Lower lobe of right lung (tissue), 2 donors: Measurements from ENCODE around the gene LRRC26. TPM values are rescaled to one million over a fixed set of nuclear protein-coding genes. Genes with fewer than 3 reads are reported as not detected.

Experiments used
- ATAC-seq, 2 donors: fragments of 200-7000 bp; cut with Tn5 transposase; one replicate each; pipeline ENCODE4 v1.9.1; 2020 to 2022; ENCODE audit warnings: mild to moderate bottlenecking in 2 of 2, moderate library complexity in 2 of 2
- DNase-seq: peaks from one replicate; pipeline ENCODE4 v3.0.0-alpha.2; 2020
- H3K27ac ChIP-seq: fragments of 200-600 bp; one replicate; pipeline ENCODE4 v1.8.0; 2022
- H3K27me3 ChIP-seq: fragments of 200-600 bp; one replicate; pipeline ENCODE4 v1.8.0; 2022; ENCODE audit warnings: low read depth
- H3K36me3 ChIP-seq: fragments of 200-600 bp; one replicate; pipeline ENCODE4 v1.8.0; 2022; ENCODE audit warnings: mild to moderate bottlenecking
- H3K4me1 ChIP-seq: fragments of 200-600 bp; one replicate; pipeline ENCODE4 v1.8.0; 2022
- H3K4me3 ChIP-seq: fragments of 200-600 bp; one replicate; pipeline ENCODE4 v1.8.0; 2022; ENCODE audit warnings: mild to moderate bottlenecking
- H3K9me3 ChIP-seq: fragments of 200-600 bp; one replicate; pipeline ENCODE4 v1.8.0; 2022
- CTCF ChIP-seq: fragments of 200-600 bp; IDR thresholded peaks from one replicate; pipeline ENCODE4 v1.8.0; 2022; ENCODE audit warnings: antibody characterized with exemption, mild to moderate bottlenecking
- intact Hi-C: fragments of 100-400 bp; cut with DNase I; formaldehyde crosslinking; loops from one replicate; pipeline ENCODE4 v1.11.0; 2022
- total RNA-seq: library from RNA; stranded (reverse); fragmentation: NEBNext Ultra II Directional; extraction: Animal tissue kit (Norgen Biotek cat#: 25700); gene quantifications from one replicate; pipeline ENCODE4 v1.2.1, GENCODE V29; 2021
- donor health status: DM: no; HTN: yes; CAD: no; lungs with severe emphysema.

LRRC26 gene
- total RNA-seq, 1 donor from 2014 or later: 1.0 TPM

- H3K27me3 ChIP-seq: no peaks in the 10 kb centered on the region
- H3K9me3 ChIP-seq: no peaks in the 10 kb centered on the region
- H3K27ac ChIP-seq: peak overlapping the region; percentile 97
- H3K36me3 ChIP-seq: peaks cover 51% of the 10 kb centered on the region
- DNase-seq (no peak), ATAC-seq (no peak)
- H3K4me3 ChIP-seq: peak overlapping the region; percentile 98
- no peak for TF ChIP-seq CTCF
- intact Hi-C loops: no loop called here
- peaks cover 57% of the 10 kb centered on the region for H3K4me1 ChIP-seq
Measured at GRCh38 chr9:137189297-137190295, 19.7 kb upstream of the LRRC26 start.

GRCh38 chr9:137188490-137189296 is 18.8 kb upstream of the LRRC26 start, which contains the start of the genes ANAPC2 and SSNA1:
ANAPC2 (minus strand) TSS chr9:137188560; CDS start chr9:137188532, 28 bp downstream.
SSNA1 (plus strand) TSS chr9:137188676; CDS start chr9:137188727, 51 bp downstream.
- intact Hi-C loops: no loop called here
- Histone ChIP-seq H3K36me3 (peaks cover 55% of the 10 kb centered on the region), H3K4me3 (peak within 1 kb of the TSS; percentile 98), H3K27ac (peak within 1 kb of the TSS; percentile 97), H3K4me1 (peaks cover 51% of the 10 kb centered on the region), H3K9me3 (no peaks in the 10 kb centered on the region), H3K27me3 (no peaks in the 10 kb centered on the region)
- no peak for TF ChIP-seq CTCF
- peak; percentile 94 to 95 for ATAC-seq
- DNase-seq: peak; percentile 95

GRCh38 chr9:137188086-137188489 is 18.2 kb upstream of the LRRC26 start:
- H3K27ac ChIP-seq: peak overlapping the region; percentile 97
- peaks cover 51% of the 10 kb centered on the region for H3K4me1 ChIP-seq
- no peaks in the 10 kb centered on the region for H3K27me3 ChIP-seq
- peaks cover 61% of the 10 kb centered on the region for H3K36me3 ChIP-seq
- intact Hi-C loops: no loop called here
- H3K9me3 ChIP-seq: no peaks in the 10 kb centered on the region
- ATAC-seq (peak in 1 of 2 donors; percentile 27), DNase-seq (no peak)
- peak overlapping the region; percentile 98 for H3K4me3 ChIP-seq
- no peak for TF ChIP-seq CTCF

GRCh38 chr9:137187386-137187785 is 17.5 kb upstream of the LRRC26 start:
- Histone ChIP-seq H3K4me3 (peak overlapping the region; percentile 98), H3K4me1 (peaks cover 51% of the 10 kb centered on the region), H3K36me3 (peaks cover 68% of the 10 kb centered on the region), H3K27me3 (no peaks in the 10 kb centered on the region), H3K9me3 (no peaks in the 10 kb centered on the region), H3K27ac (no peak overlapping the region)
- intact Hi-C loops: no loop called here
- no peak for ATAC-seq
- no peak for DNase-seq
- TF ChIP-seq CTCF: no peak

GRCh38 chr9:137186385-137186784 is 16.5 kb upstream of the LRRC26 start:
- no peaks in the 10 kb centered on the region for H3K9me3 ChIP-seq
- H3K36me3 ChIP-seq: peaks cover 69% of the 10 kb centered on the region
- intact Hi-C loops: no loop called here
- ATAC-seq (no peak), DNase-seq (no peak)
- no peaks in the 10 kb centered on the region for H3K27me3 ChIP-seq
- H3K4me3 ChIP-seq: no peak overlapping the region
- H3K4me1 ChIP-seq: peaks cover 51% of the 10 kb centered on the region
- TF ChIP-seq CTCF: no peak
- H3K27ac ChIP-seq: no peak overlapping the region
